Upper lobe of right lung (tissue), 1 donor: ENCODE measurements around the gene THAP3. TPM values are rescaled to one million over a fixed set of nuclear protein-coding genes. Genes with fewer than 3 reads are reported as not detected.
"Not testable (repeated sequence)": the region's sequence is repeated elsewhere in the genome, so short reads cannot be mapped to it uniquely, and the experiment has no call there.

Experiments used
- ATAC-seq: fragments of 200-7000 bp; cut with Tn5 transposase; one replicate; pipeline ENCODE4 v1.9.1; 2020; ENCODE audit warnings: mild to moderate bottlenecking, moderate library complexity
- DNase-seq: peaks from one replicate; pipeline ENCODE4 v3.0.0-alpha.2; 2020
- H3K27ac ChIP-seq: fragments of 200-600 bp; one replicate; pipeline ENCODE4 v1.8.0; 2022
- H3K27me3 ChIP-seq: fragments of 200-600 bp; one replicate; pipeline ENCODE4 v1.8.0; 2022; ENCODE audit warnings: mild to moderate bottlenecking
- H3K36me3 ChIP-seq: fragments of 200-600 bp; one replicate; pipeline ENCODE4 v1.8.0; 2022
- H3K4me1 ChIP-seq: fragments of 200-600 bp; one replicate; pipeline ENCODE4 v1.8.0; 2022
- H3K4me3 ChIP-seq: fragments of 200-600 bp; one replicate; pipeline ENCODE4 v1.8.0; 2022; ENCODE audit warnings: mild to moderate bottlenecking
- H3K9me3 ChIP-seq: fragments of 200-600 bp; one replicate; pipeline ENCODE4 v1.8.0; 2022
- intact Hi-C: fragments of 100-400 bp; cut with DNase I; formaldehyde crosslinking; loops from one replicate; pipeline ENCODE4 v1.11.0; 2022
- total RNA-seq: library from RNA; stranded (reverse); fragmentation: NEBNext Ultra II Directional; extraction: Animal tissue kit (Norgen Biotek cat#: 25700); gene quantifications from one replicate; pipeline ENCODE4 v1.2.1, GENCODE V29; 2021
- TF ChIP-seq, protein P1 (sequence below): fragments of 200-600 bp; IDR thresholded peaks from one replicate; pipeline ENCODE4 v1.8.0; 2022; ENCODE audit warnings: antibody characterized with exemption
- donor health status: DM: no; HTN: yes; CAD: no; lungs with severe emphysema.

Gene THAP3
- total RNA-seq, 1 donor from 2014 or later = 15.3 TPM

- no peak overlapping the region for H3K27ac ChIP-seq
These were observed 9.8 kb downstream of the THAP3 start for GRCh38 chr1:6634371-6635052.

GRCh38 chr1:6635161-6635909 lies 10.7 kb downstream of the THAP3 start:
- peaks cover 96% of the 10 kb centered on the region for H3K36me3 ChIP-seq
- no peaks in the 10 kb centered on the region for H3K27me3 ChIP-seq
- TF ChIP-seq, protein P1, sequence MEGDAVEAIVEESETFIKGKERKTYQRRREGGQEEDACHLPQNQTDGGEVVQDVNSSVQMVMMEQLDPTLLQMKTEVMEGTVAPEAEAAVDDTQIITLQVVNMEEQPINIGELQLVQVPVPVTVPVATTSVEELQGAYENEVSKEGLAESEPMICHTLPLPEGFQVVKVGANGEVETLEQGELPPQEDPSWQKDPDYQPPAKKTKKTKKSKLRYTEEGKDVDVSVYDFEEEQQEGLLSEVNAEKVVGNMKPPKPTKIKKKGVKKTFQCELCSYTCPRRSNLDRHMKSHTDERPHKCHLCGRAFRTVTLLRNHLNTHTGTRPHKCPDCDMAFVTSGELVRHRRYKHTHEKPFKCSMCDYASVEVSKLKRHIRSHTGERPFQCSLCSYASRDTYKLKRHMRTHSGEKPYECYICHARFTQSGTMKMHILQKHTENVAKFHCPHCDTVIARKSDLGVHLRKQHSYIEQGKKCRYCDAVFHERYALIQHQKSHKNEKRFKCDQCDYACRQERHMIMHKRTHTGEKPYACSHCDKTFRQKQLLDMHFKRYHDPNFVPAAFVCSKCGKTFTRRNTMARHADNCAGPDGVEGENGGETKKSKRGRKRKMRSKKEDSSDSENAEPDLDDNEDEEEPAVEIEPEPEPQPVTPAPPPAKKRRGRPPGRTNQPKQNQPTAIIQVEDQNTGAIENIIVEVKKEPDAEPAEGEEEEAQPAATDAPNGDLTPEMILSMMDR = no peak
- no peaks in the 10 kb centered on the region for H3K9me3 ChIP-seq
- H3K27ac ChIP-seq = no peak overlapping the region
- intact Hi-C loops = no loop called here
- DNase-seq (no peak), ATAC-seq (no peak)
- no peak overlapping the region for H3K4me3 ChIP-seq
- no peaks in the 10 kb centered on the region for H3K4me1 ChIP-seq

More at GRCh38 chr1:6634371-6635052, 9.8 kb downstream of the THAP3 start:
- no peaks in the 10 kb centered on the region for H3K27me3 ChIP-seq
- ATAC-seq (peak; percentile 83), DNase-seq (peak; percentile 82)
- H3K9me3 ChIP-seq = no peaks in the 10 kb centered on the region
- TF ChIP-seq, protein P1 = peak; percentile 51
- intact Hi-C loops = no loop called here
- H3K4me1 ChIP-seq = no peaks in the 10 kb centered on the region
- peaks cover 97% of the 10 kb centered on the region for H3K36me3 ChIP-seq
- no peak overlapping the region for H3K4me3 ChIP-seq

DNA sequence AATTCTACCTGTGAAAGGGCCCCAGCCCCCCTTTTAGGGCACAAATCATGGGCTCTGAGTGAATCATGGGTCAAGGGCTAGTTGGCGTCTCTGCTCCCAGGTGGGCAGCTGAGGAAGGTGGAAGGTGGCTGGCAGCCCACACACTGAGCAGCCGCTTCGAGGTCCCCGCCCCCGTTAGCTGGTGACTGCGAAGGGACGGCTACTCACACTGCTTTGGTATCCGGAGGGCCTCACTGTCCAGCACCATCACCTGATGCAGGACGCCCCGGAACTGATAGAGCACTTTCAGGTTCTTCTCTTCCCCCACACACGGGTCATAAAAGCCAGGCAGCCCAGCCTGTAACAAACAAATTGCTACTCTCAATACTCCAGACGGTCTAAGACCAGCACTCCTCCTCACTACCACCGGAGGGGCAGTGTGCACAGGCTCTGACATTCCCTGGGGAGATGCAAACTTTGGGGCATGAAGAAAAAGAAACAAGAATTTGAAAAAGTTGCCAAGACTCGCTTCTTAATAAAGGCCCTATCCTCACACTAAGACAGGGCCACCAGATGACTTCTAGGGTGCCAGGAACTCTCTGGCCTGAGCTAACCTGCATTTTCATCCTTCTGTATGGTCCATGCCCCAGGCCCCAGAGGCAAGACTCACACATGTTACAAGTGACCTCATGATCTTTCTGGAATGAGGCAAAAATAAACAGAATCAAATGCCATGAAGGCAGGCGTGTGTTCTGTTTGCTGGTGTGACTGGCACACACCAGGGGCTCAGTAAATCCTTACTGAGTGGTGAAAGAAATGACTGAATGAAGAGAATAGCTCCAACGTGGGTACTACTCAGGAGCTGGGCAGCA lies 11.5 kb downstream of the THAP3 start:
- ATAC-seq (no peak), DNase-seq (no peak)
- no peaks in the 10 kb centered on the region for H3K27me3 ChIP-seq
- TF ChIP-seq, protein P1 = no peak
- no peaks in the 10 kb centered on the region for H3K4me1 ChIP-seq
- H3K27ac ChIP-seq = no peak overlapping the region
- intact Hi-C loops = no loop called here
- H3K9me3 ChIP-seq = no peaks in the 10 kb centered on the region
- no peak overlapping the region for H3K4me3 ChIP-seq
- H3K36me3 ChIP-seq = peaks cover 94% of the 10 kb centered on the region

GRCh38 chr1:6636778-6637177 lies 12.1 kb downstream of the THAP3 start:
- ATAC-seq, H3K4me1 ChIP-seq, H3K27ac ChIP-seq, H3K27me3 ChIP-seq, H3K9me3 ChIP-seq, H3K4me3 ChIP-seq, intact Hi-C loops, DNase-seq: not testable (repeated sequence)
- peaks cover 92% of the 10 kb centered on the region for H3K36me3 ChIP-seq

DNA sequence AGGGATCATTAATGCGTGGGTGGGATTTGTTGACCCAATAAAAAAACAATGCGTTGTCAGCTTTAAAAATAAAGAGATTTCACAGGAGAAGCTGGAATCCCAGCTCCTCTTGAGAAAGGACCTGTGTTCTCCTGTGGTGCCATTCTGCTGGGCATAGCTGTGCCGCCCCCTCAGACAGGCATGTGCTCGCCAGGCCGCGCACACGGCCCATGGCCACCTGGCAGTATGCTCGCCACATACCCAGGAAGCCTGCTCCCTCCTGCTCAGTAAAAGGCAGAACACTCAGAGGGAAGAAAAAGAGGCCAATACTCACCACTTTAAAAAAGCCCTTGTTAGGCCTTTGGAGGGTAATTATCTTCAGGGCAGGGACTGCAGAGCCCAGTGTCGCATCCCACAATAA lies 13.1 kb downstream of the THAP3 start:
- Histone ChIP-seq H3K27ac (no peak overlapping the region), H3K27me3 (no peaks in the 10 kb centered on the region), H3K4me3 (no peak overlapping the region), H3K9me3 (no peaks in the 10 kb centered on the region), H3K4me1 (no peaks in the 10 kb centered on the region), H3K36me3 (peaks cover 91% of the 10 kb centered on the region)
- intact Hi-C loops = no loop called here
- DNase-seq (no peak), ATAC-seq (no peak)
- TF ChIP-seq, protein P1 = no peak
